Measurements from ENCODE around the gene IFNA4. TPM values are rescaled to one million over a fixed set of nuclear protein-coding genes. Genes with fewer than 3 reads are reported as not detected.

Gene IFNA4
- not detected in 2 replicates for total RNA-seq

GRCh38 chr9:21187487-21187886, at the start of gene IFNA4:
Gene IFNA4 (minus strand): TSS chr9:21187587. CDS start chr9:21187531, 56 bp downstream.

GRCh38 chr9:21228122-21228521, 40.7 kb upstream of the IFNA4 start, which contains the start of gene IFNA17:
Gene IFNA17 (minus strand): TSS chr9:21228222. CDS start chr9:21228173, 49 bp downstream.

GRCh38 chr9:21217211-21217610, 29.8 kb upstream of the IFNA4 start, which contains the start of gene IFNA16:
Gene IFNA16 (minus strand): TSS chr9:21217311. CDS start chr9:21217305, 6 bp downstream.

DNA sequence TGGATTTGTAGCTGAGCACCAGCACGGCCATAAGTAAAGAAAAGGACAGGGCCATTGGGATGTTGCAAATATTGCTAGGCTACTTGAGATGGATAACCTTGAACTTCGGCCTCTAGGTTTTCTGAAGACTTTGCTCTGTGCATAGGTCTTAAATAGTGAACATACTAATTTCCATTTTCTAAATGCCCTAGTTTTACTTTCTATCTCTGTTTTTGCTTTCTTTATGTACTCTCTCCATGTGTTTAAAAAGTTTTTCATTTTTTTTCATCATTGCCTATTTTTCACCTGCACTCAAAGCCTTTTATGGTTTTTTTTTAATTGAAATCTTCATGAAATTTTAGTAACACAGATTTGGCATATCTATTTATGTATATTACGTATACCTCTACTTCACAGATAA, 19.7 kb upstream of the IFNA4 start, which contains the start of gene IFNA10:
TSS of gene IFNA10 (minus strand) at position 101 of the 400 bp plus-strand sequence. CDS start at position 55, 46 bp downstream.

DNA sequence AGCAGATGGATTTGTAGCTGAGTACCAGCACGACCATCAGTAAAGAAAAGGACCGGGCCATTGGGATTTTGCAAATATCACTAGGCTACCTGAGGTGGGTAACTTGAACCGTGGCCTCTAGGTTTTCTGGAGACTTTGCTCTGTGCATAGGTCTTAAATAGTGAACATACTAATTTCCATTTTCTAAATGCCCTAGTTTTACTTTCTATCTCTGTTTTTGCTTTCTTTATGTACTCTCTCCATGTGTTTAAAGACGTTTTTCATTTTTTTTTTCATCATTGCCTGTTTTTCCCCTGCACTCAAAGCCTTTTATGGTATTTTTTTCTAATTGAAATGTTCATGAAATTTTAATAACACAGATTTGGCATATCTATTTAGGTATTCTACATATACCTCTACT, 14.7 kb upstream of the IFNA4 start, which contains the start of gene IFNA7:
TSS of gene IFNA7 (minus strand) at position 101 of the 400 bp plus-strand sequence. CDS start at position 61, 40 bp downstream.

DNA sequence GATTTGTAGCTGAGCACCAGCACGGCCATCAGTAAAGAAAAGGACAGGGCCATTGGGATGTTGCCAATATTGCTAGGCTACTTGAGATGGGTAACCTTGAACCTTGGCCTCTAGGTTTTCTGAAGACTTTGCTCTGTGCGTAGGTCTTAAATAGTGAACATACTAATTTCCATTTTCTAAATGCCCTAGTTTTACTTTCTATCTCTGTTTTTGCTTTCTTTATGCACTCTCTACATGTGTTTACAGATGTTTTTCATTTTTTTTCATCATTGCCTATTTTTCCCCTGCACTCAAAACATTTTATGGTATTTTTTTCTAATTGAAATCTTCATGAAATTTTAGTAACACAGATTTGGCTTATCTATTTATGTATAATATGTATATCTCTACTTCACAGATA, 20.8 kb downstream of the IFNA4 start, which contains the start of gene IFNA21:
TSS of gene IFNA21 (minus strand) at position 101 of the 400 bp plus-strand sequence. CDS start at position 53, 48 bp downstream.

DNA sequence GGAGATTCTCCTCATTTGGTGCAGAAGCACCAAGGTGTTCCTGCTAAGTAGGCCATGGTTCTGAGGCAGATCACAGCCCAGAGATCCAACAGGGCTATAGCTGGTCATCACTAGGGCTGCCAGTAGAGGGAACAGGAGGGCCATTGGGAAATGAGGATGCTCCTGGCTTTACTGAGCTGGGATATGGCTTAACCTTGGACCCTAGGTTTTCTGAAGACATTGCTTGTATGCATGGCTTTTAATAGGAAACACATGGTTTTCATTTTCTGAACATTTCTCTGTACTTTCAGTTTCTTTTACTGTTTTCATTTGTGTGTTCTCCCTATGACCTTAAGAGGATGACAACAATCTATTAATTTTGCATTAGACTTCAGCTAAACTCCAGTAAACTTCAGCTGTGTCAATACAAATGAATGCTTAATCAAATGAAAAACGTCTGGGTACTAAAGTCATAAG, 45.9 kb downstream of the IFNA4 start, which contains the start of gene IFNW1:
TSS of gene IFNW1 (minus strand) at position 406 of the 456 bp plus-strand sequence. CDS start at position 144, 262 bp downstream.

Other genes starting within 250 kb of the IFNA4 start
- gene HACD4, start 155.9 kb downstream of the IFNA4 start, total RNA-seq = 9.0 and 13.0 TPM in 2 replicates
- not detected in 2 replicates for gene IFNB1, start 109.6 kb downstream of the IFNA4 start, total RNA-seq
- gene IFNW1, start 45.8 kb downstream of the IFNA4 start, total RNA-seq = not detected in 2 replicates
- not detected in 2 replicates for gene IFNA21, start 20.9 kb downstream of the IFNA4 start, total RNA-seq
- not detected in 2 replicates for gene IFNA7, start 14.6 kb upstream of the IFNA4 start, total RNA-seq
- gene IFNA10, start 19.6 kb upstream of the IFNA4 start, total RNA-seq = not detected in 2 replicates
- gene IFNA16, start 29.7 kb upstream of the IFNA4 start, total RNA-seq = not detected in 2 replicates
- not detected in 2 replicates for gene IFNA17, start 40.6 kb upstream of the IFNA4 start, total RNA-seq
- gene IFNA14, start 52.4 kb upstream of the IFNA4 start, total RNA-seq = not detected in 2 replicates
- gene IFNA5, start 117.7 kb upstream of the IFNA4 start, total RNA-seq = not detected in 2 replicates
- gene KLHL9, start 147.8 kb upstream of the IFNA4 start, total RNA-seq = 22.5 and 29.8 TPM in 2 replicates
- gene IFNA6, start 163.3 kb upstream of the IFNA4 start, total RNA-seq = not detected in 2 replicates
- not detected in 2 replicates for gene IFNA13, start 180.5 kb upstream of the IFNA4 start, total RNA-seq
- not detected in 2 replicates for gene IFNA2, start 197.8 kb upstream of the IFNA4 start, total RNA-seq
- not detected in 2 replicates for gene IFNA8, start 221.5 kb upstream of the IFNA4 start, total RNA-seq

Data from myometrial cell (primary cell).